ENCODE data around the gene APOBEC3G.
"Not testable (repeated sequence)": the region's sequence is repeated elsewhere in the genome, so short reads cannot be mapped to it uniquely, and the experiment has no call there.

DNA sequence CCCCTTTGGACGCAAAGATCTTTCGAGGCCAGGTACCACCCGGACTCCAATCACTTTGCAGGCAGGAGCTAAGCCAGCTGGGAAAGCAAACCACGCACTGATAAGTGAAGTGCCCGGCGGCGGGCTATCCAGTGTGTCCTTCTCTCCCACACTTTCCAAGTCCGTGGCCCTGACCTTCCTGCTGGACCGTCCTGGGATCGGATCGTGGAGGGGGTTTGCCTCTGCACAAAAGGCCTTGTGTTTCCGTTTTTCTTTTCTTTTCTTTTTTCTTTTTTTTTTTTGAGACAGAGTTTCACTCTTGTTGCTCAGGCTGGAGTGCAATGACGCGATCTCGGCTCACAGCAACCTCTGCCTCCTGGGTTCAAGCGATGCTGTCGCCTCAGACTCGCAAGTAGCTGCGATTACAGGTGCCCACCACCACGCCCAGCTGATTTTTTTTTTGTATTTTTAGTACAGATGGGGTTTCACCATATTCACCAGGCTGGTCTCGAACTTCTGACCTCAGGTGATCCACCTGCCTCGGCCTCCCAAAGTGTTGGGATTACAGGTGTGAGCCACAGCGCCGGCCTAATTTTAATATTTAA, 2.1 kb downstream of the APOBEC3G start:
- TF ChIP-seq, protein P1, sequence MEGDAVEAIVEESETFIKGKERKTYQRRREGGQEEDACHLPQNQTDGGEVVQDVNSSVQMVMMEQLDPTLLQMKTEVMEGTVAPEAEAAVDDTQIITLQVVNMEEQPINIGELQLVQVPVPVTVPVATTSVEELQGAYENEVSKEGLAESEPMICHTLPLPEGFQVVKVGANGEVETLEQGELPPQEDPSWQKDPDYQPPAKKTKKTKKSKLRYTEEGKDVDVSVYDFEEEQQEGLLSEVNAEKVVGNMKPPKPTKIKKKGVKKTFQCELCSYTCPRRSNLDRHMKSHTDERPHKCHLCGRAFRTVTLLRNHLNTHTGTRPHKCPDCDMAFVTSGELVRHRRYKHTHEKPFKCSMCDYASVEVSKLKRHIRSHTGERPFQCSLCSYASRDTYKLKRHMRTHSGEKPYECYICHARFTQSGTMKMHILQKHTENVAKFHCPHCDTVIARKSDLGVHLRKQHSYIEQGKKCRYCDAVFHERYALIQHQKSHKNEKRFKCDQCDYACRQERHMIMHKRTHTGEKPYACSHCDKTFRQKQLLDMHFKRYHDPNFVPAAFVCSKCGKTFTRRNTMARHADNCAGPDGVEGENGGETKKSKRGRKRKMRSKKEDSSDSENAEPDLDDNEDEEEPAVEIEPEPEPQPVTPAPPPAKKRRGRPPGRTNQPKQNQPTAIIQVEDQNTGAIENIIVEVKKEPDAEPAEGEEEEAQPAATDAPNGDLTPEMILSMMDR (IDR thresholded peaks at IDR 0.05; ENCODE audit: poor library complexity) = not testable (repeated sequence)
- TF ChIP-seq EZH2 (IDR thresholded peaks at IDR 0.05; ENCODE audit: borderline replicate concordance); EZH2phosphoT487 (IDR thresholded peaks at IDR 0.05; ENCODE audit: low read depth, severe bottlenecking, unreplicated experiment): not testable (repeated sequence)
